WTC11 (cell line): ENCODE data around the gene FGF12.

ENCODE experiments used
- CREB1 ChIP-seq: sonication (generic); formaldehyde crosslinking; IDR thresholded peaks from 2 replicates; pipeline ENCODE4 v1.8.0; 2023; ENCODE audit warnings: mild to moderate bottlenecking, missing genetic modification reagents
- E2F5 ChIP-seq: sonication (generic); formaldehyde crosslinking; IDR thresholded peaks from 2 replicates; pipeline ENCODE4 v1.8.1; 2022; ENCODE audit warnings: mild to moderate bottlenecking, moderate library complexity, missing genetic modification reagents
- EMX1 ChIP-seq: fragments of 250-450 bp; sonication (Bioruptor Pico); IDR thresholded peaks from 2 replicates; pipeline ENCODE4 v1.8.0; 2021; ENCODE audit warnings: mild to moderate bottlenecking
- ETV6 ChIP-seq: sonication (generic); formaldehyde crosslinking; IDR thresholded peaks from 2 replicates; pipeline ENCODE4 v1.8.1; 2022; ENCODE audit warnings: mild to moderate bottlenecking, missing genetic modification reagents
- JAZF1 ChIP-seq: fragments of 250-450 bp; sonication (Bioruptor Pico); IDR thresholded peaks from 2 replicates; pipeline ENCODE4 v1.9.0; 2021; ENCODE audit warnings: moderate library complexity, mild to moderate bottlenecking, inconsistent platforms
- NFATC4 ChIP-seq: fragments of 250-450 bp; sonication (Bioruptor Pico); IDR thresholded peaks from 2 replicates; pipeline ENCODE4 v1.9.0; 2021; ENCODE audit warnings: mild to moderate bottlenecking
- TCF7 ChIP-seq: sonication (generic); formaldehyde crosslinking; IDR thresholded peaks from 2 replicates; pipeline ENCODE4 v1.8.0; 2022; ENCODE audit warnings: mild to moderate bottlenecking, low read depth, missing genetic modification reagents, moderate library complexity
- ZNF423 ChIP-seq: fragments of 250-450 bp; sonication (Bioruptor Pico); IDR thresholded peaks from 2 replicates; pipeline ENCODE4 v2.1.2; 2022; ENCODE audit warnings: mild to moderate bottlenecking, moderate library complexity
- ZNF671 ChIP-seq: fragments of 250-450 bp; sonication (Bioruptor Pico); IDR thresholded peaks from 2 replicates; pipeline ENCODE4 v1.8.0; 2021; ENCODE audit warnings: mild to moderate bottlenecking
- TF ChIP-seq, protein P1 (sequence below): fragments of 200-600 bp; IDR thresholded peaks from 2 replicates; pipeline ENCODE4 v1.8.0; 2022; ENCODE audit warnings: antibody characterized with exemption
- TF ChIP-seq, protein P2 (sequence below): sonication (generic); formaldehyde crosslinking; conservative IDR thresholded peaks from 2 replicates; pipeline ENCODE4 v1.8.1; 2023; ENCODE audit warnings: mild to moderate bottlenecking, low read depth, missing genetic modification reagents, moderate library complexity
- TF ChIP-seq, protein P3 (sequence below): sonication (generic); formaldehyde crosslinking; IDR thresholded peaks from 2 replicates; pipeline ENCODE4 v1.8.0; 2022; ENCODE audit warnings: mild to moderate bottlenecking, missing genetic modification reagents
- TF ChIP-seq, protein P4 (sequence below): sonication (generic); formaldehyde crosslinking; IDR thresholded peaks from 2 replicates; pipeline ENCODE4 v1.8.0; 2023; ENCODE audit warnings: mild to moderate bottlenecking, missing genetic modification reagents

GRCh38 chr3:192237992-192238608, 489.2 kb downstream of the FGF12 start:
- TF ChIP-seq CREB1 (no peak), NFATC4 (CRISPR knock-in tag) (no peak), JAZF1 (CRISPR knock-in tag) (no peak), ZNF423 (CRISPR knock-in tag) (no peak), TCF7 (no peak), E2F5 (CRISPR knock-in tag) (no peak), ETV6 (CRISPR knock-in tag) (no peak), ZNF671 (CRISPR knock-in tag) (no peak), EMX1 (CRISPR knock-in tag) (no peak)
- TF ChIP-seq, protein P1, sequence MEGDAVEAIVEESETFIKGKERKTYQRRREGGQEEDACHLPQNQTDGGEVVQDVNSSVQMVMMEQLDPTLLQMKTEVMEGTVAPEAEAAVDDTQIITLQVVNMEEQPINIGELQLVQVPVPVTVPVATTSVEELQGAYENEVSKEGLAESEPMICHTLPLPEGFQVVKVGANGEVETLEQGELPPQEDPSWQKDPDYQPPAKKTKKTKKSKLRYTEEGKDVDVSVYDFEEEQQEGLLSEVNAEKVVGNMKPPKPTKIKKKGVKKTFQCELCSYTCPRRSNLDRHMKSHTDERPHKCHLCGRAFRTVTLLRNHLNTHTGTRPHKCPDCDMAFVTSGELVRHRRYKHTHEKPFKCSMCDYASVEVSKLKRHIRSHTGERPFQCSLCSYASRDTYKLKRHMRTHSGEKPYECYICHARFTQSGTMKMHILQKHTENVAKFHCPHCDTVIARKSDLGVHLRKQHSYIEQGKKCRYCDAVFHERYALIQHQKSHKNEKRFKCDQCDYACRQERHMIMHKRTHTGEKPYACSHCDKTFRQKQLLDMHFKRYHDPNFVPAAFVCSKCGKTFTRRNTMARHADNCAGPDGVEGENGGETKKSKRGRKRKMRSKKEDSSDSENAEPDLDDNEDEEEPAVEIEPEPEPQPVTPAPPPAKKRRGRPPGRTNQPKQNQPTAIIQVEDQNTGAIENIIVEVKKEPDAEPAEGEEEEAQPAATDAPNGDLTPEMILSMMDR, result 0 out of 2 replicates have a peak, but pooled peaks have one; percentile 21
- TF ChIP-seq, protein P2, sequence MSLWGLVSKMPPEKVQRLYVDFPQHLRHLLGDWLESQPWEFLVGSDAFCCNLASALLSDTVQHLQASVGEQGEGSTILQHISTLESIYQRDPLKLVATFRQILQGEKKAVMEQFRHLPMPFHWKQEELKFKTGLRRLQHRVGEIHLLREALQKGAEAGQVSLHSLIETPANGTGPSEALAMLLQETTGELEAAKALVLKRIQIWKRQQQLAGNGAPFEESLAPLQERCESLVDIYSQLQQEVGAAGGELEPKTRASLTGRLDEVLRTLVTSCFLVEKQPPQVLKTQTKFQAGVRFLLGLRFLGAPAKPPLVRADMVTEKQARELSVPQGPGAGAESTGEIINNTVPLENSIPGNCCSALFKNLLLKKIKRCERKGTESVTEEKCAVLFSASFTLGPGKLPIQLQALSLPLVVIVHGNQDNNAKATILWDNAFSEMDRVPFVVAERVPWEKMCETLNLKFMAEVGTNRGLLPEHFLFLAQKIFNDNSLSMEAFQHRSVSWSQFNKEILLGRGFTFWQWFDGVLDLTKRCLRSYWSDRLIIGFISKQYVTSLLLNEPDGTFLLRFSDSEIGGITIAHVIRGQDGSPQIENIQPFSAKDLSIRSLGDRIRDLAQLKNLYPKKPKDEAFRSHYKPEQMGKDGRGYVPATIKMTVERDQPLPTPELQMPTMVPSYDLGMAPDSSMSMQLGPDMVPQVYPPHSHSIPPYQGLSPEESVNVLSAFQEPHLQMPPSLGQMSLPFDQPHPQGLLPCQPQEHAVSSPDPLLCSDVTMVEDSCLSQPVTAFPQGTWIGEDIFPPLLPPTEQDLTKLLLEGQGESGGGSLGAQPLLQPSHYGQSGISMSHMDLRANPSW (CRISPR knock-in tag), result no peak
- TF ChIP-seq, protein P3, sequence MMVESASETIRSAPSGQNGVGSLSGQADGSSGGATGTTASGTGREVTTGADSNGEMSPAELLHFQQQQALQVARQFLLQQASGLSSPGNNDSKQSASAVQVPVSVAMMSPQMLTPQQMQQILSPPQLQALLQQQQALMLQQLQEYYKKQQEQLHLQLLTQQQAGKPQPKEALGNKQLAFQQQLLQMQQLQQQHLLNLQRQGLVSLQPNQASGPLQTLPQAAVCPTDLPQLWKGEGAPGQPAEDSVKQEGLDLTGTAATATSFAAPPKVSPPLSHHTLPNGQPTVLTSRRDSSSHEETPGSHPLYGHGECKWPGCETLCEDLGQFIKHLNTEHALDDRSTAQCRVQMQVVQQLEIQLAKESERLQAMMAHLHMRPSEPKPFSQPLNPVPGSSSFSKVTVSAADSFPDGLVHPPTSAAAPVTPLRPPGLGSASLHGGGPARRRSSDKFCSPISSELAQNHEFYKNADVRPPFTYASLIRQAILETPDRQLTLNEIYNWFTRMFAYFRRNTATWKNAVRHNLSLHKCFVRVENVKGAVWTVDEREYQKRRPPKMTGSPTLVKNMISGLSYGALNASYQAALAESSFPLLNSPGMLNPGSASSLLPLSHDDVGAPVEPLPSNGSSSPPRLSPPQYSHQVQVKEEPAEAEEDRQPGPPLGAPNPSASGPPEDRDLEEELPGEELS, result no peak
- TF ChIP-seq, protein P4, sequence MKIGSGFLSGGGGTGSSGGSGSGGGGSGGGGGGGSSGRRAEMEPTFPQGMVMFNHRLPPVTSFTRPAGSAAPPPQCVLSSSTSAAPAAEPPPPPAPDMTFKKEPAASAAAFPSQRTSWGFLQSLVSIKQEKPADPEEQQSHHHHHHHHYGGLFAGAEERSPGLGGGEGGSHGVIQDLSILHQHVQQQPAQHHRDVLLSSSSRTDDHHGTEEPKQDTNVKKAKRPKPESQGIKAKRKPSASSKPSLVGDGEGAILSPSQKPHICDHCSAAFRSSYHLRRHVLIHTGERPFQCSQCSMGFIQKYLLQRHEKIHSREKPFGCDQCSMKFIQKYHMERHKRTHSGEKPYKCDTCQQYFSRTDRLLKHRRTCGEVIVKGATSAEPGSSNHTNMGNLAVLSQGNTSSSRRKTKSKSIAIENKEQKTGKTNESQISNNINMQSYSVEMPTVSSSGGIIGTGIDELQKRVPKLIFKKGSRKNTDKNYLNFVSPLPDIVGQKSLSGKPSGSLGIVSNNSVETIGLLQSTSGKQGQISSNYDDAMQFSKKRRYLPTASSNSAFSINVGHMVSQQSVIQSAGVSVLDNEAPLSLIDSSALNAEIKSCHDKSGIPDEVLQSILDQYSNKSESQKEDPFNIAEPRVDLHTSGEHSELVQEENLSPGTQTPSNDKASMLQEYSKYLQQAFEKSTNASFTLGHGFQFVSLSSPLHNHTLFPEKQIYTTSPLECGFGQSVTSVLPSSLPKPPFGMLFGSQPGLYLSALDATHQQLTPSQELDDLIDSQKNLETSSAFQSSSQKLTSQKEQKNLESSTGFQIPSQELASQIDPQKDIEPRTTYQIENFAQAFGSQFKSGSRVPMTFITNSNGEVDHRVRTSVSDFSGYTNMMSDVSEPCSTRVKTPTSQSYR (CRISPR knock-in tag), result no peak
